Neuronal stem cell (in vitro differentiated cells): ENCODE data around the gene SYCE3.

Source experiments
- DNase-seq: peaks from one replicate; pipeline ENCODE4 v3.0.0-alpha.2; 2013; ENCODE audit warnings: low spot score
- H2AFZ ChIP-seq: one replicate; pipeline ENCODE4 v1.6.1; 2013; ENCODE audit warnings: mild to moderate bottlenecking, low read length, inconsistent platforms
- H2AK5ac ChIP-seq: 2 replicates; pipeline ENCODE4 v1.6.1; 2013; ENCODE audit warnings: low read depth, mild to moderate bottlenecking, inconsistent platforms, low read length, moderate library complexity, mixed read lengths
- H2BK120ac ChIP-seq: 2 replicates; pipeline ENCODE4 v1.6.1; 2013; ENCODE audit warnings: low read depth, mild to moderate bottlenecking, inconsistent platforms, low read length, moderate library complexity, mixed read lengths
- H2BK12ac ChIP-seq: one replicate; pipeline ENCODE4 v1.6.1; 2013; ENCODE audit warnings: low read length, inconsistent platforms
- H2BK15ac ChIP-seq: 2 replicates; pipeline ENCODE4 v1.6.1; 2013; ENCODE audit warnings: mild to moderate bottlenecking, low read length, inconsistent platforms, mixed read lengths
- H2BK5ac ChIP-seq: one replicate; pipeline ENCODE4 v1.6.1; 2013; ENCODE audit warnings: inconsistent platforms, mild to moderate bottlenecking, low read length, moderate library complexity
- H3K14ac ChIP-seq: one replicate; pipeline ENCODE4 v1.6.1; 2013; ENCODE audit warnings: low read length, inconsistent platforms
- H3K18ac ChIP-seq: 2 replicates; pipeline ENCODE4 v1.6.1; 2013; ENCODE audit warnings: low read length, inconsistent platforms
- H3K23ac ChIP-seq: 2 replicates; pipeline ENCODE4 v1.6.1; 2013; ENCODE audit warnings: low read depth, mild to moderate bottlenecking, mixed read lengths, low read length, inconsistent platforms; ENCODE audit not compliant: poor library complexity
- H3K27ac ChIP-seq: replicated peaks from 3 replicates; pipeline ENCODE4 v1.5.1; 2013; ENCODE audit warnings: low read length, inconsistent platforms
- H3K27me3 ChIP-seq, 3 experiments: 2 replicates each; pipeline ENCODE4 v1.6.1; 2013; ENCODE audit warnings: low read length in 3 of 3, mild to moderate bottlenecking in 2 of 3, inconsistent platforms in 1 of 3, low read depth in 1 of 3, mixed read lengths in 1 of 3, moderate library complexity in 1 of 3; ENCODE audit not compliant: control insufficient read depth in 3 of 3, insufficient read depth in 3 of 3
- H3K36me3 ChIP-seq, 2 donors: replicated peaks in 1 of 2; 2 replicates each; pipeline ENCODE4 v1.6.1; 2013; ENCODE audit warnings: low read length in 2 of 2; ENCODE audit not compliant: control insufficient read depth in 2 of 2, insufficient read depth in 2 of 2
- H3K4ac ChIP-seq: 2 replicates; pipeline ENCODE4 v1.6.1; 2013; ENCODE audit warnings: inconsistent platforms, mild to moderate bottlenecking, low read length, moderate library complexity
- H3K4me1 ChIP-seq, 2 donors: 1 replicate in 1 of 2; 2 replicates in 1 of 2; pipeline ENCODE4 v1.6.1; 2013; ENCODE audit warnings: low read length in 2 of 2, low read depth in 1 of 2; ENCODE audit not compliant: control insufficient read depth in 2 of 2, insufficient read depth in 1 of 2
- H3K4me2 ChIP-seq: one replicate; pipeline ENCODE4 v1.6.1; 2013; ENCODE audit warnings: mild to moderate bottlenecking, low read length, inconsistent platforms; ENCODE audit not compliant: insufficient read depth, poor library complexity, severe bottlenecking
- H3K4me3 ChIP-seq, 2 donors: 2 replicates each; pipeline ENCODE4 v1.5.1; 2013; ENCODE audit warnings: low read length in 2 of 2, mild to moderate bottlenecking in 2 of 2, inconsistent platforms in 1 of 2, moderate library complexity in 1 of 2
- H3K79me1 ChIP-seq: one replicate; pipeline ENCODE4 v1.6.1; 2013; ENCODE audit warnings: low read depth, mild to moderate bottlenecking, inconsistent platforms, low read length, moderate library complexity
- H3K9ac ChIP-seq: one replicate; pipeline ENCODE4 v1.6.1; 2013; ENCODE audit warnings: mild to moderate bottlenecking, low read depth, low read length, inconsistent platforms; ENCODE audit not compliant: poor library complexity
- H3K9me3 ChIP-seq, 2 donors: replicated peaks in 1 of 2; 2 replicates each; pipeline versions ENCODE3 to v1.6.1; 2013; ENCODE audit warnings: low read length in 2 of 2, mild to moderate bottlenecking in 2 of 2, inconsistent platforms in 1 of 2, low read depth in 1 of 2, mixed read lengths in 1 of 2, moderate library complexity in 1 of 2; ENCODE audit not compliant: control insufficient read depth in 2 of 2, insufficient read depth in 1 of 2
- H4K8ac ChIP-seq: one replicate; pipeline ENCODE4 v1.6.1; 2013; ENCODE audit warnings: low read depth, mild to moderate bottlenecking, inconsistent platforms, low read length, moderate library complexity
- H4K91ac ChIP-seq: one replicate; pipeline ENCODE4 v1.6.1; 2013; ENCODE audit warnings: low read length, low read depth, mild to moderate bottlenecking, inconsistent platforms; ENCODE audit not compliant: poor library complexity
- WGBS, 2 donors: extraction: QIAGEN DNeasy Blood & Tissue Kit; methylation state at CpG; one replicate each; pipeline ENCODE4 v1.1.7; 2013; ENCODE audit warnings: missing lambda C conversion rate in 2 of 2, mixed read lengths in 1 of 2; ENCODE audit not compliant: insufficient read length in 2 of 2, insufficient replicate concordance in 1 of 2; ENCODE audit errors: extremely low coverage in 2 of 2; 5-methylcytosine and 5-hydroxymethylcytosine counted together

The SYCE3 gene

GRCh38 chr22:50513175-50513574 lies 49.5 kb downstream of the SYCE3 start:
- no CpG with 5 or more reads among the region's 15 CpGs for WGBS, 2 donors
- Histone ChIP-seq H3K27ac (no peak overlapping the region), H3K23ac (no peak overlapping the region), H2BK5ac (no peak overlapping the region), H3K14ac (no peak overlapping the region), H3K36me3 (peaks cover 28 to 58% of the 10 kb centered on the region in 2 donors), H2BK120ac (no peak overlapping the region), H4K8ac (no peak overlapping the region), H3K4me1 (peaks cover 4 to 6% of the 10 kb centered on the region in 2 donors), H2AFZ (no peak overlapping the region), H3K4me2 (no peak overlapping the region), H3K18ac (no peak overlapping the region), H3K27me3 (peaks cover 0 to 2% (median 0%) of the 10 kb centered on the region in 3 experiments), H2AK5ac (no peak overlapping the region), H3K4ac (no peak overlapping the region), H2BK15ac (no peak overlapping the region), H3K4me3 (no peak overlapping the region), H4K91ac (no peak overlapping the region), H3K9ac (peak overlapping the region; percentile 61), H3K79me1 (peaks cover 32% of the 10 kb centered on the region), H2BK12ac (no peak overlapping the region), H3K9me3 (no peaks in the 10 kb centered on the region)
- DNase-seq: no peak

- no peak overlapping the region for H2AFZ ChIP-seq
- peaks cover 9 to 12% of the 10 kb centered on the region in 2 donors for H3K4me1 ChIP-seq
- no peak overlapping the region for H3K14ac ChIP-seq
- peaks cover 0 to 2% (median 0%) of the 10 kb centered on the region in 3 experiments for H3K27me3 ChIP-seq
- peak overlapping the region; percentile 94 to 98 for H3K4me3 ChIP-seq
- no peaks in the 10 kb centered on the region for H3K9me3 ChIP-seq
- peaks cover 26% of the 10 kb centered on the region for H3K79me1 ChIP-seq
- H2BK15ac ChIP-seq: no peak overlapping the region
- H3K36me3 ChIP-seq: peaks cover 16 to 39% of the 10 kb centered on the region in 2 donors
- peak overlapping the region; percentile 63 for H3K4me2 ChIP-seq
- no peak overlapping the region for H2BK12ac ChIP-seq
- H2BK120ac ChIP-seq: no peak overlapping the region
- no peak overlapping the region for H3K23ac ChIP-seq
- H3K18ac ChIP-seq: no peak overlapping the region
- no peak overlapping the region for H3K4ac ChIP-seq
- no peak overlapping the region for H4K8ac ChIP-seq
- H4K91ac ChIP-seq: no peak overlapping the region
- H3K27ac ChIP-seq: no peak overlapping the region
- no peak overlapping the region for H2AK5ac ChIP-seq
- WGBS, 2 donors: no CpG with 5 or more reads among the region's 3 CpGs
- H2BK5ac ChIP-seq: no peak overlapping the region
- no peak for DNase-seq
- no peak overlapping the region for H3K9ac ChIP-seq
These were observed 53.8 kb downstream of the SYCE3 start for GRCh38 chr22:50508897-50509296.

- no peak within 1 kb of the TSS for H2BK120ac ChIP-seq
- H3K4me3 ChIP-seq: peak within 1 kb of the TSS; percentile 97 to 98
- H2AFZ ChIP-seq: peak within 1 kb of the TSS; percentile 99
- H3K27me3 ChIP-seq: peaks cover 0 to 2% (median 0%) of the 10 kb centered on the region in 3 experiments
- H3K14ac ChIP-seq: peak within 1 kb of the TSS; percentile 99
- WGBS, 2 donors: no CpG with 5 or more reads among the region's 76 CpGs
- H3K9me3 ChIP-seq: no peaks in the 10 kb centered on the region
- peak within 1 kb of the TSS; percentile 71 for H2AK5ac ChIP-seq
- H4K8ac ChIP-seq: peak within 1 kb of the TSS; percentile 48
- peaks cover 9 to 12% of the 10 kb centered on the region in 2 donors for H3K4me1 ChIP-seq
- H3K4me2 ChIP-seq: peak within 1 kb of the TSS; percentile 77
- H3K27ac ChIP-seq: peak within 1 kb of the TSS; percentile 69
- peak; percentile 98 for DNase-seq
- H3K23ac ChIP-seq: peak within 1 kb of the TSS; percentile 98
- peak within 1 kb of the TSS; percentile 100 for H3K9ac ChIP-seq
- no peak within 1 kb of the TSS for H4K91ac ChIP-seq
- H2BK12ac ChIP-seq: peak within 1 kb of the TSS; percentile 94
- H3K36me3 ChIP-seq: peaks cover 16 to 44% of the 10 kb centered on the region in 2 donors
- peak within 1 kb of the TSS; percentile 75 for H2BK5ac ChIP-seq
- peak within 1 kb of the TSS; percentile 100 for H3K18ac ChIP-seq
- peak within 1 kb of the TSS; percentile 3 for H2BK15ac ChIP-seq
- peaks cover 25% of the 10 kb centered on the region for H3K79me1 ChIP-seq
- H3K4ac ChIP-seq: peak within 1 kb of the TSS; percentile 93
These were observed 54.5 kb downstream of the SYCE3 start, which contains the start of gene NCAPH2 for GRCh38 chr22:50507991-50508884. Gene NCAPH2 (plus strand): TSS chr22:50508224. CDS start chr22:50508338, 114 bp downstream.

GRCh38 chr22:50507421-50507990 lies 55.2 kb downstream of the SYCE3 start, which contains the start of gene LMF2:
Gene LMF2 (minus strand): TSS chr22:50507702. CDS start chr22:50507675, 27 bp downstream.
- Histone ChIP-seq H3K27me3 (peaks cover 0 to 2% (median 0%) of the 10 kb centered on the region in 3 experiments), H3K14ac (peak within 1 kb of the TSS; percentile 99), H2BK12ac (peak within 1 kb of the TSS; percentile 94), H3K27ac (peak within 1 kb of the TSS; percentile 69), H3K18ac (peak within 1 kb of the TSS; percentile 100), H2AK5ac (peak within 1 kb of the TSS; percentile 71), H3K4me3 (peak within 1 kb of the TSS; percentile 97 to 98), H2BK120ac (no peak within 1 kb of the TSS), H2AFZ (peak within 1 kb of the TSS; percentile 99), H4K8ac (peak within 1 kb of the TSS; percentile 48), H3K36me3 (peaks cover 20 to 44% of the 10 kb centered on the region in 2 donors), H2BK5ac (peak within 1 kb of the TSS; percentile 75), H3K9ac (peak within 1 kb of the TSS; percentile 100), H3K23ac (peak within 1 kb of the TSS; percentile 98), H3K79me1 (peaks cover 22% of the 10 kb centered on the region), H3K4me2 (peak within 1 kb of the TSS; percentile 77), H2BK15ac (peak within 1 kb of the TSS; percentile 3), H3K9me3 (no peaks in the 10 kb centered on the region), H4K91ac (no peak within 1 kb of the TSS), H3K4ac (peak within 1 kb of the TSS; percentile 93), H3K4me1 (peaks cover 9 to 12% of the 10 kb centered on the region in 2 donors)
- no peak for DNase-seq
- no CpG with 5 or more reads among the region's 62 CpGs for WGBS, 2 donors
